Activated CD4-positive, alpha-beta T cell treated with anti-CD3 and anti-CD28 coated beads for 48 hours (primary cell): ENCODE results near the gene ANAPC7.
"Not testable (repeated sequence)": the region's sequence is repeated elsewhere in the genome, so short reads cannot be mapped to it uniquely, and the experiment has no call there.

Source experiments
- DNase-seq: peaks from one replicate; pipeline ENCODE4 v3.0.0-alpha.2; 2020

The ANAPC7 gene

GRCh38 chr12:110373962-110374611 lies 29.4 kb downstream of the ANAPC7 start:
- DNase-seq = no peak

- DNase-seq = no peak
Observed at GRCh38 chr12:110373425-110373824, 30.1 kb downstream of the ANAPC7 start.

- DNase-seq = no peak
Observed at GRCh38 chr12:110373025-110373424, 30.5 kb downstream of the ANAPC7 start.

GRCh38 chr12:110372056-110372425 lies 31.5 kb downstream of the ANAPC7 start:
- DNase-seq = no peak

- no peak for DNase-seq
Observed at GRCh38 chr12:110371408-110372055, 32.0 kb downstream of the ANAPC7 start.

GRCh38 chr12:110370732-110371231 lies 32.7 kb downstream of the ANAPC7 start:
- no peak for DNase-seq

GRCh38 chr12:110369992-110370391 lies 33.5 kb downstream of the ANAPC7 start:
- no peak for DNase-seq

GRCh38 chr12:110367181-110367864 lies 36.2 kb downstream of the ANAPC7 start:
- DNase-seq = no peak

GRCh38 chr12:110366321-110367142 lies 37.0 kb downstream of the ANAPC7 start:
- DNase-seq = no peak

GRCh38 chr12:110365489-110366320 lies 37.8 kb downstream of the ANAPC7 start:
- DNase-seq = no peak

- DNase-seq = no peak
Observed at GRCh38 chr12:110361216-110361615, 42.3 kb downstream of the ANAPC7 start.

- DNase-seq = not testable (repeated sequence)
Observed at GRCh38 chr12:110358384-110359097, 45.0 kb downstream of the ANAPC7 start.

- peak; percentile 35 for DNase-seq
Observed at GRCh38 chr12:110355073-110355472, 48.4 kb downstream of the ANAPC7 start.

GRCh38 chr12:110354172-110354780 lies 49.2 kb downstream of the ANAPC7 start:
- no peak for DNase-seq

GRCh38 chr12:110353211-110353965 lies 50.1 kb downstream of the ANAPC7 start:
- no peak for DNase-seq

GRCh38 chr12:110352401-110352800 lies 51.1 kb downstream of the ANAPC7 start:
- no peak for DNase-seq

GRCh38 chr12:110351119-110351518 lies 52.4 kb downstream of the ANAPC7 start:
- no peak for DNase-seq

- DNase-seq = peak; percentile 67
Observed at GRCh38 chr12:110349514-110350151, 53.9 kb downstream of the ANAPC7 start.

- DNase-seq = no peak
Observed at GRCh38 chr12:110349096-110349495, 54.4 kb downstream of the ANAPC7 start.
